ENCODE results near the gene AKT3.

AKT3 gene

GRCh38 chr1:243727503-243728203 is 122.4 kb downstream of the AKT3 start:
- no peak for TF ChIP-seq FOXP2 (optimal IDR thresholded peaks at IDR 0.05; ENCODE audit: borderline replicate concordance, extremely low read depth, extremely low read length, insufficient read depth)
- no peak for TF ChIP-seq SIN3A (IDR thresholded peaks at IDR 0.05; ENCODE audit: borderline replicate concordance, insufficient read depth, low read length)
- TF ChIP-seq TAF1 (IDR thresholded peaks at IDR 0.05; ENCODE audit: borderline replicate concordance, insufficient read depth, low read length) = no peak
- no peak for TF ChIP-seq REST (IDR thresholded peaks at IDR 0.05; ENCODE audit: insufficient read depth in 1 of 2, low read depth in 2 of 2, low read length in 2 of 2)
- no peak for TF ChIP-seq POLR2AphosphoS5 (IDR thresholded peaks at IDR 0.05; ENCODE audit: low read depth, low read length)

GRCh38 chr1:243726806-243727502 is 123.1 kb downstream of the AKT3 start:
- TF ChIP-seq TAF1 (IDR thresholded peaks at IDR 0.05; ENCODE audit: borderline replicate concordance, insufficient read depth, low read length) (no peak), REST (IDR thresholded peaks at IDR 0.05; ENCODE audit: insufficient read depth in 1 of 2, low read depth in 2 of 2, low read length in 2 of 2) (no peak), SIN3A (IDR thresholded peaks at IDR 0.05; ENCODE audit: borderline replicate concordance, insufficient read depth, low read length) (no peak), POLR2AphosphoS5 (IDR thresholded peaks at IDR 0.05; ENCODE audit: low read depth, low read length) (no peak), FOXP2 (optimal IDR thresholded peaks at IDR 0.05; ENCODE audit: borderline replicate concordance, extremely low read depth, extremely low read length, insufficient read depth) (no peak)

GRCh38 chr1:243725846-243726245 is 124.2 kb downstream of the AKT3 start:
- TF ChIP-seq POLR2AphosphoS5 (IDR thresholded peaks at IDR 0.05; ENCODE audit: low read depth, low read length) (no peak), REST (IDR thresholded peaks at IDR 0.05; ENCODE audit: insufficient read depth in 1 of 2, low read depth in 2 of 2, low read length in 2 of 2) (no peak), TAF1 (IDR thresholded peaks at IDR 0.05; ENCODE audit: borderline replicate concordance, insufficient read depth, low read length) (no peak), FOXP2 (optimal IDR thresholded peaks at IDR 0.05; ENCODE audit: borderline replicate concordance, extremely low read depth, extremely low read length, insufficient read depth) (no peak), SIN3A (IDR thresholded peaks at IDR 0.05; ENCODE audit: borderline replicate concordance, insufficient read depth, low read length) (no peak)

- no peak for TF ChIP-seq FOXP2 (optimal IDR thresholded peaks at IDR 0.05; ENCODE audit: borderline replicate concordance, extremely low read depth, extremely low read length, insufficient read depth)
- TF ChIP-seq SIN3A (IDR thresholded peaks at IDR 0.05; ENCODE audit: borderline replicate concordance, insufficient read depth, low read length) = no peak
- TF ChIP-seq POLR2AphosphoS5 (IDR thresholded peaks at IDR 0.05; ENCODE audit: low read depth, low read length) = no peak
- no peak for TF ChIP-seq REST (IDR thresholded peaks at IDR 0.05; ENCODE audit: insufficient read depth in 1 of 2, low read depth in 2 of 2, low read length in 2 of 2)
- TF ChIP-seq TAF1 (IDR thresholded peaks at IDR 0.05; ENCODE audit: borderline replicate concordance, insufficient read depth, low read length) = no peak
Measured at GRCh38 chr1:243725075-243725474, 125.0 kb downstream of the AKT3 start.
